ENCODE measurements around the gene RGS21. TPM values are rescaled to one million over a fixed set of nuclear protein-coding genes. Genes with fewer than 3 reads are reported as not detected.

The RGS21 gene
- total RNA-seq, 6 experiments from 2014 or later: not detected

DNA sequence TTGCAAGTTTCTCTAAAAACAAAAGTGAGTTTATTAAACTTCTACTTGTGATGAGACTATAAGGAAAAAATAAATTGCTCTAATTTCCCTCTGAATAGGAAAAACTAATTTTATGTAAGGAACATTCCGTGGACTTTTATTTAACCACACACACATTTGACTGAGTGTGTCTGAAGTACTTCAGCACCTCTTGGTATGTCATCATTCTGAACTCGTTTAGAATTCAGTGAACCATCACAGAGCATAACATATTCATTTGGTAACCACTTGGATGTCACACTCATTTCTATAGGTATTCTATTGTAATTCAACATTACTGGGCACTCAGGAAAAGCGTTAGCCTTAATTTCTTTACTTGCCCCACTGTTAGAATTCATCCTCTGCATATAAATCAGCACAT, 79.1 kb downstream of the RGS21 start:
- Histone ChIP-seq H3K4me1 (no peaks in the 10 kb centered on the region), H3K36me3 (no peaks in the 10 kb centered on the region), H3K4me3 (no peak overlapping the region), H3K9me3 (no peaks in the 10 kb centered on the region), H3K27me3 (no peaks in the 10 kb centered on the region), H3K27ac (no peak overlapping the region)
- no peak for DNase-seq
- WGBS (ENCODE audit: insufficient coverage, low coverage, low lambda C conversion rate, missing lambda C conversion rate): 56% methylated on average over 3 of the region's 3 CpGs
- intact Hi-C loops (cut with DNase I): no loop called here
- TF ChIP-seq POLR2A (IDR thresholded peaks at IDR 0.05): no peak
- TF ChIP-seq, protein P1, sequence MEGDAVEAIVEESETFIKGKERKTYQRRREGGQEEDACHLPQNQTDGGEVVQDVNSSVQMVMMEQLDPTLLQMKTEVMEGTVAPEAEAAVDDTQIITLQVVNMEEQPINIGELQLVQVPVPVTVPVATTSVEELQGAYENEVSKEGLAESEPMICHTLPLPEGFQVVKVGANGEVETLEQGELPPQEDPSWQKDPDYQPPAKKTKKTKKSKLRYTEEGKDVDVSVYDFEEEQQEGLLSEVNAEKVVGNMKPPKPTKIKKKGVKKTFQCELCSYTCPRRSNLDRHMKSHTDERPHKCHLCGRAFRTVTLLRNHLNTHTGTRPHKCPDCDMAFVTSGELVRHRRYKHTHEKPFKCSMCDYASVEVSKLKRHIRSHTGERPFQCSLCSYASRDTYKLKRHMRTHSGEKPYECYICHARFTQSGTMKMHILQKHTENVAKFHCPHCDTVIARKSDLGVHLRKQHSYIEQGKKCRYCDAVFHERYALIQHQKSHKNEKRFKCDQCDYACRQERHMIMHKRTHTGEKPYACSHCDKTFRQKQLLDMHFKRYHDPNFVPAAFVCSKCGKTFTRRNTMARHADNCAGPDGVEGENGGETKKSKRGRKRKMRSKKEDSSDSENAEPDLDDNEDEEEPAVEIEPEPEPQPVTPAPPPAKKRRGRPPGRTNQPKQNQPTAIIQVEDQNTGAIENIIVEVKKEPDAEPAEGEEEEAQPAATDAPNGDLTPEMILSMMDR (IDR thresholded peaks at IDR 0.05): no peak
- ATAC-seq: no peak

DNA sequence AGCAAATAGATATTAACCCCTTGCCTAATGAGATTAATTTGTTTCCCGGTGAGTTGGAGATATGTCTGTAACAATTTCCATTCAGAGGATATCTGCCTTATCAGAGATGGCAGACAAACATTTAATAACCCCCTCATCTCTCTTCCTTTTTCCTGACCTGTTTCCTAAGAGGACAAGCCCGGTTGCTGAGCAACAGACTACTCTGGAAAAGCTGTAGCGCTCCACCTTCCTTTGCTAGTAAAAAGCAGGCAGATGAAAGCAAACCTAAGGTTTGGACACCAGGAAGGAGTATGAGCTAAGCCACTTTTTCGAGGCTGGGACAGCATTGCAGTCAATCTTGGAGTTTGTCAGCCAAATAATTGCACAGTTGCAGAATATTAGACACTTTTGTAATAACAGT, 82.4 kb downstream of the RGS21 start:
- WGBS (ENCODE audit: insufficient coverage, low coverage, low lambda C conversion rate, missing lambda C conversion rate): 17% methylated on average over 4 of the region's 4 CpGs
- no peak for DNase-seq
- no peaks in the 10 kb centered on the region for H3K27me3 ChIP-seq
- H3K4me1 ChIP-seq: no peaks in the 10 kb centered on the region
- H3K4me3 ChIP-seq: no peak overlapping the region
- no peak for ATAC-seq
- intact Hi-C loops (cut with DNase I): no loop called here
- H3K36me3 ChIP-seq: no peaks in the 10 kb centered on the region
- H3K27ac ChIP-seq: no peak overlapping the region
- no peak for TF ChIP-seq POLR2A (IDR thresholded peaks at IDR 0.05)
- TF ChIP-seq, protein P1 (IDR thresholded peaks at IDR 0.05): no peak
- H3K9me3 ChIP-seq: no peaks in the 10 kb centered on the region

DNA sequence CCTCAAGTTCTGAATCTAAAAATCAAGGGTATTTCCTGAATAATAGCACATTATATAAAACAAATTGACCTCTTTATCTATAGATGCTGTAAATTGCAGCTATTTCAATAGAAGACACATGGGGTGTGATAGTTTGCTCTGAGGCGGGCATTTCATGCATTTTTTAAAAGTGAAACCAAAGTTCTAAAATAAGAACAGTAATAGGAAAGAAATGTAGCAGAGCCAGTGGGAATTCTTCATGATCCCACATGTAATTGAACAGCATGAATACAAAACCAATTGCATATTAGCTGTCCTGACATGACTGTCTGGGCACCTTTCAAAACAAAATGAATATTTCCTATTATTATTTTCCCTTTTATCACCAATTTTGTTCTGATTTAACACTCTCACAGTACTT, 85.0 kb downstream of the RGS21 start:
- no peaks in the 10 kb centered on the region for H3K27me3 ChIP-seq
- no peaks in the 10 kb centered on the region for H3K36me3 ChIP-seq
- WGBS (ENCODE audit: insufficient coverage, low coverage, low lambda C conversion rate, missing lambda C conversion rate): 33% methylated on average over 1 of the region's 1 CpG
- no peaks in the 10 kb centered on the region for H3K9me3 ChIP-seq
- TF ChIP-seq POLR2A (IDR thresholded peaks at IDR 0.05): no peak
- TF ChIP-seq, protein P1 (IDR thresholded peaks at IDR 0.05): no peak
- DNase-seq: no peak
- no peaks in the 10 kb centered on the region for H3K4me1 ChIP-seq
- no peak overlapping the region for H3K27ac ChIP-seq
- intact Hi-C loops (cut with DNase I): no loop called here
- no peak overlapping the region for H3K4me3 ChIP-seq
- no peak for ATAC-seq

DNA sequence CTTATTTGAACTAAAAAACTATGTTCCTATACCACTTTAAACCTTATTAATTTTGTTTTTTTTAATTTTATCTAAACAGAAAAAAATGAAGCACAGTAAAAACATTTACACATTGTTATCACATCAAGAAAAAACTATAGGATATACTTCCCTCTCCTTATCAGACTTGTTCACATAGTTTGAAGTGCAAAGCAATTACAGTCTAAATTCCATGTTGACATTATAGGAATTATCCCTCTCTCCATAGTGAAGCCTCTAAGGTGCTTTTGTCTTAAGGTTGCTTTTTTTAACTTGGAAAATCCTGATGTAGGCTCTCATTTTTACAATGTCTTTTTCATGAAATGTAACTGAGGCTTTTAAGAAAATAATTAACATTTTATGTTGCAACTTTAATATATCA, 85.8 kb downstream of the RGS21 start:
- intact Hi-C loops (cut with DNase I): no loop called here
- Histone ChIP-seq H3K4me1 (no peaks in the 10 kb centered on the region), H3K4me3 (no peak overlapping the region), H3K27ac (no peak overlapping the region), H3K36me3 (no peaks in the 10 kb centered on the region), H3K9me3 (no peaks in the 10 kb centered on the region), H3K27me3 (no peaks in the 10 kb centered on the region)
- no peak for DNase-seq
- TF ChIP-seq, protein P1 (IDR thresholded peaks at IDR 0.05): no peak
- TF ChIP-seq POLR2A (IDR thresholded peaks at IDR 0.05): no peak
- no peak for ATAC-seq

DNA sequence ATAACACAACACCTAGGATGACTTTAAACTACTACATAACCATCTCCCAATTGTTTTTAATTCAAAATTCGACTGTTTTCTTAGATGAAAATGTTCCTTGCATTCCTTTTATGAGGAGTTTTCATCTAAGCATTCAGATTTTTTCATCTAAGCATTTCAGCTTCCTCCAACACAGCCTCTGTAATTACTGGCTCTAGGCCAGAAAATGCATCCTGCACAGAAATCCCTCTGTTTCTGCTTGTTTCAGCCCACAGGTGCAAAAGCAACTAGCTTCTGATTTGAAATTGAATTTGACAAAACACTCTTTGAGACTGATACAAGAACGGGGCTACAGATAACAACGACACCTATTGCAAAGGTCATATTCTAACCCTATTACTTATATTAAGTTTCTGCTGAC, 90.4 kb downstream of the RGS21 start:
- DNase-seq (no peak), ATAC-seq (no peak)
- Histone ChIP-seq H3K27ac (no peak overlapping the region), H3K9me3 (no peaks in the 10 kb centered on the region), H3K4me3 (no peak overlapping the region), H3K4me1 (no peaks in the 10 kb centered on the region), H3K36me3 (no peaks in the 10 kb centered on the region), H3K27me3 (no peaks in the 10 kb centered on the region)
- intact Hi-C loops (cut with DNase I): no loop called here
- no peak for TF ChIP-seq POLR2A (IDR thresholded peaks at IDR 0.05)
- 25% methylated on average over 3 of the region's 3 CpGs for WGBS (ENCODE audit: insufficient coverage, low coverage, low lambda C conversion rate, missing lambda C conversion rate)

Other genes starting within 250 kb of the RGS21 start
- gene RGS18, start 158.5 kb upstream of the RGS21 start, total RNA-seq: 1 to 10 TPM in 5 of 6 experiments, under 1 TPM in 1; 0.55 to 2.4 (median 2.0) TPM

All from right lobe of liver (tissue), 6 donors.